Vagina (tissue), 2 donors: ENCODE measurements around the gene ZNF844.
"Not testable (repeated sequence)": the region's sequence is repeated elsewhere in the genome, so short reads cannot be mapped to it uniquely, and the experiment has no call there.

Experiments
- POLR2A ChIP-seq, 2 donors: fragments of 450-650 bp; IDR thresholded peaks; one replicate each; pipeline ENCODE4 v1.6.1; 2017; ENCODE audit warnings: antibody characterized with exemption in 2 of 2, mild to moderate bottlenecking in 2 of 2, moderate library complexity in 2 of 2
- POLR2AphosphoS5 ChIP-seq, 2 donors: sonication (generic); formaldehyde crosslinking; IDR thresholded peaks; one replicate each; pipeline ENCODE4 v1.9.0; 2017; ENCODE audit warnings: antibody characterized with exemption in 2 of 2, mild to moderate bottlenecking in 2 of 2, low read depth in 1 of 2; ENCODE audit not compliant: insufficient read depth in 1 of 2
- TF ChIP-seq, protein P1 (sequence below), 3 experiments: fragments of 450-650 bp in 2 of 3; fragments of 200-600 bp in 1 of 3; sonication (generic) in 1 of 3; IDR thresholded peaks; one replicate each; pipeline ENCODE4 v1.5.1; 2017 to 2019; ENCODE audit warnings: antibody characterized with exemption in 3 of 3, mild to moderate bottlenecking in 2 of 3, moderate library complexity in 2 of 3

DNA sequence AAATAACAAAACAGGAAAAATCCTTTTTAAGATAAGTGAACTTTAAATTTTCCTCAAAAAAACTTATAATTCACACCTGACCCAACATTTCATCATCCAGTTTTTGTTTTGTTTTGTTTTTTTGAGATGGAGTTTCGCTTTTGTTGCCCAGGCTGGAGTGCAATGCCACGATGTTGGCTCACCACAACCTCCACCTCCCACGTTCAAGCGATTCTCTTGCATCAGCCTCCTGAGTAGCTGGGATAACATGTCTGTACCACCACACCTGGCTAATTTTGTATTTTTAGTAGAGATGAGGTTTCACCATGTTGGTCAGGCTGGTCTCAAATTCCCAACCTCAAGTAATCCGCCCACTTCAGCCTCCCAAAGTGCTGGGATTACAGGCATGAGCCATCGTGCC lies 18.8 kb downstream of the ZNF844 start:
- TF ChIP-seq, protein P1, sequence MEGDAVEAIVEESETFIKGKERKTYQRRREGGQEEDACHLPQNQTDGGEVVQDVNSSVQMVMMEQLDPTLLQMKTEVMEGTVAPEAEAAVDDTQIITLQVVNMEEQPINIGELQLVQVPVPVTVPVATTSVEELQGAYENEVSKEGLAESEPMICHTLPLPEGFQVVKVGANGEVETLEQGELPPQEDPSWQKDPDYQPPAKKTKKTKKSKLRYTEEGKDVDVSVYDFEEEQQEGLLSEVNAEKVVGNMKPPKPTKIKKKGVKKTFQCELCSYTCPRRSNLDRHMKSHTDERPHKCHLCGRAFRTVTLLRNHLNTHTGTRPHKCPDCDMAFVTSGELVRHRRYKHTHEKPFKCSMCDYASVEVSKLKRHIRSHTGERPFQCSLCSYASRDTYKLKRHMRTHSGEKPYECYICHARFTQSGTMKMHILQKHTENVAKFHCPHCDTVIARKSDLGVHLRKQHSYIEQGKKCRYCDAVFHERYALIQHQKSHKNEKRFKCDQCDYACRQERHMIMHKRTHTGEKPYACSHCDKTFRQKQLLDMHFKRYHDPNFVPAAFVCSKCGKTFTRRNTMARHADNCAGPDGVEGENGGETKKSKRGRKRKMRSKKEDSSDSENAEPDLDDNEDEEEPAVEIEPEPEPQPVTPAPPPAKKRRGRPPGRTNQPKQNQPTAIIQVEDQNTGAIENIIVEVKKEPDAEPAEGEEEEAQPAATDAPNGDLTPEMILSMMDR (IDR thresholded peaks at IDR 0.05): not testable (repeated sequence)
- not testable (repeated sequence) for TF ChIP-seq POLR2A (IDR thresholded peaks at IDR 0.05); POLR2AphosphoS5 (IDR thresholded peaks at IDR 0.05; ENCODE audit: insufficient read depth in 1 of 2, low read depth in 1 of 2)
